ENCODE data around the gene ANKRD34C.

ANKRD34C gene

GRCh38 chr15:79282371-79283251 is at the start of gene ANKRD34C:
ANKRD34C (plus strand) TSS chr15:79282722; CDS start chr15:79293285, 10,563 bp downstream.
- no peak for DNase-seq

GRCh38 chr15:79233236-79233635 is 49.3 kb upstream of the ANKRD34C start:
- no peak for DNase-seq

- no peak for DNase-seq
Measured at GRCh38 chr15:79240036-79240435, 42.5 kb upstream of the ANKRD34C start.

- DNase-seq, result no peak
Measured at GRCh38 chr15:79243723-79244122, 38.8 kb upstream of the ANKRD34C start.

- DNase-seq, result no peak
Measured at GRCh38 chr15:79244876-79245275, 37.6 kb upstream of the ANKRD34C start.

GRCh38 chr15:79248183-79248582 is 34.3 kb upstream of the ANKRD34C start:
- no peak for DNase-seq

GRCh38 chr15:79257454-79257853 is 25.1 kb upstream of the ANKRD34C start:
- no peak for DNase-seq

- DNase-seq, result no peak
Measured at GRCh38 chr15:79261836-79262235, 20.7 kb upstream of the ANKRD34C start.

- DNase-seq, result no peak
Measured at GRCh38 chr15:79265167-79265566, 17.4 kb upstream of the ANKRD34C start.

GRCh38 chr15:79265987-79266579 is 16.4 kb upstream of the ANKRD34C start:
- no peak for DNase-seq

GRCh38 chr15:79283252-79284048 is 928 bp downstream of the ANKRD34C start:
- no peak for DNase-seq

GRCh38 chr15:79290642-79291275 is 8.2 kb downstream of the ANKRD34C start:
- DNase-seq, result no peak

GRCh38 chr15:79292011-79292410 is 9.5 kb downstream of the ANKRD34C start:
- no peak for DNase-seq

- DNase-seq, result no peak
Measured at GRCh38 chr15:79294075-79294474, 11.6 kb downstream of the ANKRD34C start.

GRCh38 chr15:79296583-79296982 is 14.1 kb downstream of the ANKRD34C start:
- no peak for DNase-seq

- no peak for DNase-seq
Measured at GRCh38 chr15:79299126-79299840, 16.8 kb downstream of the ANKRD34C start.

- DNase-seq, result no peak
Measured at GRCh38 chr15:79299841-79300235, 17.3 kb downstream of the ANKRD34C start.

- DNase-seq, result no peak
Measured at GRCh38 chr15:79307251-79307650, 24.7 kb downstream of the ANKRD34C start.

- DNase-seq, result no peak
Measured at GRCh38 chr15:79308874-79309273, 26.4 kb downstream of the ANKRD34C start.

GRCh38 chr15:79310612-79310984 is 28.1 kb downstream of the ANKRD34C start:
- DNase-seq, result peak; percentile 11

- peak; percentile 53 for DNase-seq
Measured at GRCh38 chr15:79310985-79311900, 28.7 kb downstream of the ANKRD34C start, which contains the start of gene TMED3. TMED3 (plus strand) TSS chr15:79311112; CDS start chr15:79311250, 138 bp downstream.

All from DMS 273 treated with DMSO at 0.1 percent for 48 hours (cell line).